KG1 (cell line): ENCODE results near the gene DUSP9.
A peak's percentile ranks its signal among the peaks of the same experiment; 100 is the strongest.

Experiments
- DNase-seq: peaks from one replicate; lab custom pipeline; 2025; lab: John Stamatoyannopoulos, UW

Gene DUSP9

GRCh38 chrX:153649178-153649914, 2.3 kb downstream of the DUSP9 start:
- DNase-seq: no peak

- DNase-seq: no peak
Observed at GRCh38 chrX:153649915-153650782, 3.1 kb downstream of the DUSP9 start.

- DNase-seq: no peak
Observed at GRCh38 chrX:153650959-153651358, 4.0 kb downstream of the DUSP9 start.

DNA sequence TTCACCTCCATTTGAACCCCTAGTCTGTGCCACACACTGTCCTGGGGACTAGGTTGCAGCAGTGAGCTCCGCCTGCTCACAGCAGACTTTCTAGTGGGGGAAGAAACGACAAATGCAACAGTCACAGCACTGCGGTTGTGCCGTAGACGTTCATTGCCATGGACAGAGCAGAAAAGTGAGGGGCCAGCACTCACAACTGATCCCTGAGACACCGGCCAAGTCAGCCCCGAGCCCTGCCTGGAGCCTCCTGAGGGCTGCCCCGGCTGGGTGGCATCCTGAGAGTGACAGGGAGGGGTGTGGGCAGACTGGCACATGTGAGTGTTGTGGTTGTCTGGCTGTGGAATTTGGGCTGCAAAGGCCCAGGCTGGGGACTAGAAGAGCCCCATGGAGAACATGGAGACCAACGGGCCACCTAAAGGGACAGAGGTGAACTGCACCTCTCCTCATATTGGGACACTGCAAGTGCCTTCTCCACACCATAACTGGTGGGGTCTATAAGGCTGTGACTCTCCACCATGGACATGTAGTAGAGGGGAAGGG, 4.6 kb downstream of the DUSP9 start:
- no peak for DNase-seq

- DNase-seq: no peak
Observed at GRCh38 chrX:153653556-153653955, 6.6 kb downstream of the DUSP9 start.

- DNase-seq: no peak
Observed at GRCh38 chrX:153657161-153657560, 10.2 kb downstream of the DUSP9 start.

- DNase-seq: no peak
Observed at GRCh38 chrX:153659268-153659667, 12.3 kb downstream of the DUSP9 start.

GRCh38 chrX:153662266-153662665, 15.3 kb downstream of the DUSP9 start:
- DNase-seq: no peak

- DNase-seq: no peak
Observed at GRCh38 chrX:153665726-153666306, 18.8 kb downstream of the DUSP9 start.

- DNase-seq: no peak
Observed at GRCh38 chrX:153667281-153667955, 20.4 kb downstream of the DUSP9 start.

GRCh38 chrX:153667956-153668396, 21.0 kb downstream of the DUSP9 start:
- DNase-seq: peak; percentile 1

- DNase-seq: no peak
Observed at GRCh38 chrX:153668423-153669173, 21.6 kb downstream of the DUSP9 start.

GRCh38 chrX:153669174-153669890, 22.3 kb downstream of the DUSP9 start:
- peak; percentile 7 for DNase-seq

- no peak for DNase-seq
Observed at GRCh38 chrX:153669901-153670731, 23.1 kb downstream of the DUSP9 start.

- DNase-seq: no peak
Observed at GRCh38 chrX:153670748-153671588, 24.0 kb downstream of the DUSP9 start.

DNA sequence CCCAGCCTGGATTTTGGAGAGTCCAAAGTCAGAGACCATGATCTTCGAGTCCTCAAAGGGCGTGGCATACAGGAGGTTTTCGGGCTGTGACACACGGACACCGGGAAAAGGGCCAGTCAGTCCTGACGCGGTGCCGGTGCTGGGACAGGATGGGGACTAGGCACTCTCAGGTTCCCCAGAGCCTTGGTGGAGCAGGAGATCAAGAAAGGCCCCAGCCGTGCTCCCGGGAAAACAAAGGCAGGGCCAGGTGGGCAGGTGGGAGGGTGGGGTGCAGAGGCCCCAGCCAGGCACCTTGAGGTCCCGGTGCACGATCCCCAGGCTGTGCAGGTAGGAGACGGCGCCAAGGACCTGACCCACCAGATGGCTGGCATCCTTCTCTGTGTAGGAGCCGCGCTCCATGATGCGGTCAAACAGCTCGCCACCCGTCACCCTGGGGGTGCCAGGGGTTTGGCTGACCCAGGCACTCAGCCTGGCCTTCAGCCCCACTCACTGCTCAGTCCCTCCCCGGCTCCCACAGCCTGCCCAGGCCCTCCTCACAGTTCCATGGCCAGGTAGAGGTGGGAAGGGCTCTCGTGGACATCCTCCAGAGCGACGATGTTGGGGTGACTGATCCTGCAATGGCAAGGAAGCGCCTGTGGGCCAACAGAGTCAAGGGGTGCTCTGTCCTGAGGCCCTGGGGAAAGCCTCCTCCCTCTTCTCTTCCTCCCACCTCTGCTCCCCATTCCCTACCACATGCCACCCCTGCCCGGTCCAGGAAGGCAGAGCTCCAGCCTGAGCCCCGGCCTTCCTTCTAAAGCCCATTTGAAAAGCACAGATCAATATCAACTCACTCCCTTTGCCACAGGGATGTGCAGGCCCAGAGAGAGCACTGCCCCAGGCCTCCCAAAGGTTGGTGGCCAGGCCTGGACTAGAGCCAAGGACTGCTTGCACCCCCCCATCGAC, 24.9 kb downstream of the DUSP9 start:
- no peak for DNase-seq
